Myometrial cell (primary cell): Measurements from ENCODE around the gene ID4. TPM values are rescaled to one million over a fixed set of nuclear protein-coding genes. Genes with fewer than 3 reads are reported as not detected.

Experiments
- total RNA-seq: library from RNA; depleted of rRNA; stranded (reverse); fragments of >200 nt; gene quantifications from 2 replicates; pipeline ENCODE4 v1.2.3, GENCODE V29; 2015

Gene ID4
- total RNA-seq = 3.5 and 4.4 TPM in 2 replicates

GRCh38 chr6:19836799-19837510 lies at the start of gene ID4:
ID4 (plus strand) TSS chr6:19837370; CDS start chr6:19837755, 385 bp downstream.

